Common myeloid progenitor, CD34-positive (primary cell): ENCODE results near the gene MRPL27.

Experiments
- CTCF ChIA-PET: fragments of 350-600 bp; sonication (Branson Sonifier 250); formaldehyde crosslinking; loops from one replicate; lab custom pipeline; 2021; ENCODE audit warnings: antibody characterized with exemption; lab: Charles Lee
- POLR2A ChIA-PET: fragments of 350-600 bp; sonication (Branson Sonifier 250); formaldehyde crosslinking; loops from one replicate; lab custom pipeline; 2021; ENCODE audit warnings: antibody characterized with exemption; lab: Charles Lee
- DNase-seq, 3 donors: peaks; one replicate each; pipeline versions ENCODE4 v3.0.0 to v3.0.0-alpha.2; 2013
- H3K27ac ChIP-seq, 2 experiments: 1 replicate in 1 of 2; 2 replicates in 1 of 2; pipeline ENCODE4 v1.7.0; 2013; ENCODE audit warnings: inconsistent platforms in 2 of 2, low read length in 2 of 2, mild to moderate bottlenecking in 2 of 2, low read depth in 1 of 2, moderate library complexity in 1 of 2; ENCODE audit not compliant: severe bottlenecking in 2 of 2, insufficient read depth in 1 of 2, poor library complexity in 1 of 2
- H3K27me3 ChIP-seq, 5 experiments: replicated peaks in 2 of 5; 1 replicate in 3 of 5; 2 replicates in 2 of 5; pipeline versions ENCODE4 v1.6.1 to v1.7.0; 2013; ENCODE audit warnings: low read length in 4 of 5, mild to moderate bottlenecking in 2 of 5, moderate library complexity in 2 of 5, inconsistent platforms in 1 of 5; ENCODE audit not compliant: insufficient read depth in 5 of 5, control insufficient read depth in 4 of 5
- H3K36me3 ChIP-seq, 4 experiments: 1 replicate in 2 of 4; 2 replicates in 2 of 4; pipeline versions ENCODE4 v1.6.1 to v1.7.0; 2013; ENCODE audit warnings: low read length in 3 of 4, control low read depth in 1 of 4, mild to moderate bottlenecking in 1 of 4; ENCODE audit not compliant: control insufficient read depth in 4 of 4, insufficient read depth in 4 of 4
- H3K4me1 ChIP-seq, 4 experiments: 1 replicate in 3 of 4; 2 replicates in 1 of 4; pipeline versions ENCODE4 v1.6.1 to v1.7.1; 2013; ENCODE audit warnings: low read length in 3 of 4, mild to moderate bottlenecking in 3 of 4, control low read depth in 1 of 4, inconsistent platforms in 1 of 4, moderate library complexity in 1 of 4; ENCODE audit not compliant: control insufficient read depth in 4 of 4, insufficient read depth in 4 of 4; ENCODE audit errors: control extremely low read depth in 1 of 4
- H3K4me3 ChIP-seq, 7 experiments: 1 replicate in 4 of 7; 2 replicates in 3 of 7; pipeline versions ENCODE4 v1.5.1 to v1.7.0; 2013; ENCODE audit warnings: mild to moderate bottlenecking in 7 of 7, low read length in 6 of 7, moderate library complexity in 6 of 7, inconsistent platforms in 2 of 7, low read depth in 2 of 7, control low read depth in 1 of 7; ENCODE audit not compliant: insufficient read depth in 4 of 7, control insufficient read depth in 1 of 7; ENCODE audit errors: extremely low read depth in 1 of 7
- H3K9me3 ChIP-seq, 5 experiments: 1 replicate in 4 of 5; 2 replicates in 1 of 5; pipeline versions ENCODE4 v1.6.1 to v1.7.1; 2013; ENCODE audit warnings: low read length in 4 of 5, mild to moderate bottlenecking in 2 of 5, inconsistent platforms in 1 of 5, low read depth in 1 of 5, moderate library complexity in 1 of 5; ENCODE audit not compliant: control insufficient read depth in 4 of 5, insufficient read depth in 2 of 5; ENCODE audit errors: control extremely low read depth in 1 of 5
- WGBS: methylation state at CpG from one replicate; pipeline ENCODE4 v1.1.5; 2013; ENCODE audit not compliant: insufficient coverage; 5-methylcytosine and 5-hydroxymethylcytosine counted together

Gene MRPL27

GRCh38 chr17:50397111-50397918 lies 24.3 kb upstream of the MRPL27 start, which contains the start of gene LRRC59:
LRRC59 (minus strand) TSS chr17:50397523; CDS start chr17:50397317, 206 bp downstream.
- ChIA-PET CTCF (interaction anchor here (0.6 to 10.9 kb wide), 26 partner anchors 8 to 120 kb away, joined by 3 to 79 read pairs (median 4); partner anchors contain the start of genes ACSF2, EME1, MRPL27 and RSAD1), POLR2A (interaction anchor here (0.7 to 1.2 kb wide), 4 partner anchors 9 to 81 kb away, joined by 3 to 8 read pairs (median 3); partner anchors contain the start of gene ACSF2)
- peaks cover 18 to 28% (median 27%) of the 10 kb centered on the region in 4 experiments for H3K36me3 ChIP-seq
- H3K4me3 ChIP-seq: peak within 1 kb of the TSS; percentile 54 to 98 (median 94)
- under 1% methylated on average over 44 of the region's 70 CpGs for WGBS
- peaks cover 0 to 2% (median 0%) of the 10 kb centered on the region in 5 experiments for H3K9me3 ChIP-seq
- peaks cover 5 to 22% (median 21%) of the 10 kb centered on the region in 4 experiments for H3K4me1 ChIP-seq
- H3K27me3 ChIP-seq: no peaks in the 10 kb centered on the region
- H3K27ac ChIP-seq: peak within 1 kb of the TSS; percentile 85 to 95
- peak; percentile 87 to 93 (median 92) for DNase-seq

GRCh38 chr17:50396261-50397110 lies 23.5 kb upstream of the MRPL27 start:
- ChIA-PET POLR2A (interaction anchor here (0.7 to 1.2 kb wide), 3 partner anchors 8 to 82 kb away, joined by 3 to 8 read pairs (median 3); partner anchors contain the start of gene ACSF2), CTCF (interaction anchor here (0.6 to 10.9 kb wide), 22 partner anchors 10 to 120 kb away, joined by 3 to 79 read pairs (median 5); partner anchors contain the start of genes ACSF2, EME1, MRPL27 and RSAD1)
- 16% methylated on average over 24 of the region's 30 CpGs for WGBS
- peaks cover 21 to 37% (median 35%) of the 10 kb centered on the region in 4 experiments for H3K36me3 ChIP-seq
- peak overlapping the region; percentile 54 to 98 (median 94) for H3K4me3 ChIP-seq
- DNase-seq: peak in 2 of 3 donors; percentile 20 to 23
- H3K27ac ChIP-seq: peak overlapping the region; percentile 85 to 95
- H3K4me1 ChIP-seq: peaks cover 5 to 22% (median 21%) of the 10 kb centered on the region in 4 experiments
- peaks cover 0 to 2% (median 0%) of the 10 kb centered on the region in 5 experiments for H3K9me3 ChIP-seq
- H3K27me3 ChIP-seq: no peaks in the 10 kb centered on the region

- Histone ChIP-seq H3K4me3 (no peak overlapping the region), H3K4me1 (peaks cover 5 to 22% (median 21%) of the 10 kb centered on the region in 4 experiments), H3K36me3 (peaks cover 25 to 51% (median 46%) of the 10 kb centered on the region in 4 experiments), H3K27ac (no peak overlapping the region), H3K27me3 (no peaks in the 10 kb centered on the region), H3K9me3 (peaks cover 0 to 2% (median 0%) of the 10 kb centered on the region in 5 experiments)
- DNase-seq: peak in 2 of 3 donors; percentile 41 to 46
- ChIA-PET CTCF (interaction anchor here (10.9 kb wide), 1 partner anchor 13 kb away, joined by 79 read pairs; no protein-coding TSS in a partner anchor), POLR2A (no interaction called here)
- 40% methylated on average over 1 of the region's 3 CpGs for WGBS
Measured at GRCh38 chr17:50394711-50395110, 21.7 kb upstream of the MRPL27 start.

GRCh38 chr17:50393700-50394099 lies 20.7 kb upstream of the MRPL27 start:
- ChIA-PET CTCF (interaction anchor here (10.9 kb wide), 1 partner anchor 12 kb away, joined by 79 read pairs; no protein-coding TSS in a partner anchor), POLR2A (no interaction called here)
- WGBS: 99% methylated on average over 5 of the region's 5 CpGs

GRCh38 chr17:50392621-50393020 lies 19.6 kb upstream of the MRPL27 start:
- Histone ChIP-seq H3K27ac (no peak overlapping the region), H3K4me3 (no peak overlapping the region), H3K4me1 (peaks cover 5 to 19% (median 17%) of the 10 kb centered on the region in 4 experiments), H3K27me3 (no peaks in the 10 kb centered on the region), H3K36me3 (peaks cover 36 to 72% (median 58%) of the 10 kb centered on the region in 4 experiments), H3K9me3 (no peaks in the 10 kb centered on the region)
- ChIA-PET POLR2A (interaction anchor here (0.7 kb wide), 1 partner anchor 9 kb away, joined by 3 read pairs; no protein-coding TSS in a partner anchor), CTCF (interaction anchor here (0.6 to 10.9 kb wide), 3 partner anchors 11 to 94 kb away, joined by 3 to 79 read pairs (median 17); no protein-coding TSS in a partner anchor)
- no peak for DNase-seq
- 96% methylated on average over 6 of the region's 6 CpGs for WGBS

More at GRCh38 chr17:50393700-50394099, 20.7 kb upstream of the MRPL27 start:
- peaks cover 29 to 61% (median 50%) of the 10 kb centered on the region in 4 experiments for H3K36me3 ChIP-seq
- H3K27me3 ChIP-seq: no peaks in the 10 kb centered on the region
- no peak overlapping the region for H3K27ac ChIP-seq
- peaks cover 5 to 22% (median 21%) of the 10 kb centered on the region in 4 experiments for H3K4me1 ChIP-seq
- H3K4me3 ChIP-seq: no peak overlapping the region
- DNase-seq: no peak
- no peaks in the 10 kb centered on the region for H3K9me3 ChIP-seq

- no peak for DNase-seq
- POLR2A ChIA-PET: interaction anchor here (1.6 kb wide), 1 partner anchor 8 kb away, joined by 3 read pairs; the partner anchor contains the start of gene LRRC59
- no CpG with 5 or more reads among the region's 6 CpGs for WGBS
Measured at GRCh38 chr17:50389534-50389933, 16.6 kb upstream of the MRPL27 start.

More at GRCh38 chr17:50389534-50389933, 16.6 kb upstream of the MRPL27 start:
- Histone ChIP-seq H3K27ac (no peak overlapping the region), H3K4me3 (no peak overlapping the region), H3K27me3 (no peaks in the 10 kb centered on the region), H3K4me1 (no peaks in the 10 kb centered on the region), H3K9me3 (no peaks in the 10 kb centered on the region), H3K36me3 (peaks cover 49 to 95% (median 75%) of the 10 kb centered on the region in 4 experiments)
- CTCF ChIA-PET: interaction anchor here (0.6 to 10.9 kb wide), 4 partner anchors 8 to 28 kb away, joined by 3 to 79 read pairs (median 10); no protein-coding TSS in a partner anchor
